Esophagus muscularis mucosa (tissue), 4 donors: Measurements from ENCODE around the gene CORO6.

Experiments used
- CTCF ChIP-seq, 3 experiments: fragments of 200-600 bp in 2 of 3; fragments of 450-650 bp in 1 of 3; sonication (generic) in 2 of 3; IDR thresholded peaks; one replicate each; pipeline ENCODE4 v1.5.1; 2017 to 2019; ENCODE audit warnings: antibody characterized with exemption in 3 of 3, mild to moderate bottlenecking in 2 of 3, moderate library complexity in 1 of 3
- EP300 ChIP-seq: sonication (generic); formaldehyde crosslinking; IDR thresholded peaks from one replicate; pipeline ENCODE4 v1.6.1; 2017; ENCODE audit warnings: antibody characterized with exemption
- POLR2AphosphoS5 ChIP-seq, 2 donors: sonication (generic); formaldehyde crosslinking; IDR thresholded peaks; one replicate each; pipeline ENCODE4 v1.6.1; 2017; ENCODE audit warnings: antibody characterized with exemption in 2 of 2

DNA sequence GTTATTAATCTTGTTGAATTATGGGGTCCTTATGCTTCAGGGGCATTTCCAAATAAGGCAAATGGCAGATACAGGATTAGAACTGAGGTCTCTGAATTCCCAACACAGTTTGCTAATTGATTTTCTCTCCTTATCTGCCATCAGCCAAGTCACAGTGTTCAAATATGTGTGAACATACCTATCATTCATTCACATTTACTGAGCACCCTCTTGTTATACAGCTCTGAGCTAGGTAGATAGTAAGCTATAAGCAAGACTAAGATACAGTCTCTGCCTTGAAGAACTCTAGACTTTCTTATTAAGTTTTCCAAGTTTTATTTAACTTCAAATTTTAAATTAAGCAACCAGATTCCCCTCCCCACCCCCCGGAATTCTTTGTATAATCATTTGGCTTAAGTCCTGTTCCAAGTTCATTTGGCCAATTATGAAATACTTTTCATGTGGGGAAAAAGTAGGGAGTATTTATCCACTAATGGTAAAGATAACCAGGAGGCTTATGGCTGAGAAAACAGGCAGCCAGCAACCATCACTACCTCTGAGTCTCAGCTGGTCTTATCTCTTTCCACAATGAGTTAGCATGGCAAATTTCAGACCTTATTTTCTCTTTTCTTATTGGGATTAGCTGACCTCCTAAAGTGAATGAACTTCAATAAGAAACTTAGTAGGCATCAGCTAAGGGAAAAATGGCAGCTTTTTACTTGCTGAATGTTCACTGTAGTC lies 31.4 kb upstream of the CORO6 start:
- TF ChIP-seq CTCF (IDR thresholded peaks at IDR 0.05) = no peak
- no peak for TF ChIP-seq POLR2AphosphoS5 (IDR thresholded peaks at IDR 0.05)
- TF ChIP-seq EP300 = no peak
